ENCODE results near the gene ADGRF1. TPM values are rescaled to one million over a fixed set of nuclear protein-coding genes. Genes with fewer than 3 reads are reported as not detected.

Gene ADGRF1
- total and polyA plus RNA-seq, 7 donors = not detected

DNA sequence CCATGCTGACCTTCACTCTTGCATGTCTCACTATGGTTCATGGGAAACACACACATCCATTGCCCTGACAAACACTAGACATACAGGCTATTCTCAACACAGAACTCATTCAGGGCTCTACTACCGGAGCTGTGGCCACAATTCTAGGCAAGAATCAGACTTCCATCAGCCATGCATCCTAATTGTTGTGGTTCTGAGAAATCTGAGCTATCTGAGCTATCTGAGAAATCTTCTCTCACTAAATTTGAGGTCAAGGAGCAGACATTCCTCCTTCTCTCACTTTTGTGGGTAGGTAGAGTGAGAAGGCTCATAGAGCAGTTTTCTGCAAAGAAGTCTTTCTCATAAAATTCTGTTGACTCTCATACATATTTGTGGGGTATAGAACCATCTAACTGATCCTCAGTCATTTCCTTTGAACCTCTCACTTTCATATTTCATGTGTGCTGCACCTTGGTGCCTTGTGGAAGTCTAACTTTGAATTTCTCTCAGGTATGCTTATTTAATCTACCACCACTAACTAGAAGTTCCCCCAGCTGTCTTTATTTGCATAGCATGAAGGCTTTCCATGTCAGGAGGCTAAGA lies 43.6 kb downstream of the ADGRF1 start:
- no peak overlapping the region for H3K4me3 ChIP-seq
- no peak for ATAC-seq
- no peaks in the 10 kb centered on the region for H3K27me3 ChIP-seq (ENCODE audit: insufficient read depth in 3 of 3, low read length in 2 of 3)
- H3K4me1 ChIP-seq = no peaks in the 10 kb centered on the region
- no peaks in the 10 kb centered on the region for H3K9me3 ChIP-seq
- WGBS, 3 donors = 89 to 94% (median 92%) methylated on average over 1 of the region's 1 CpG
- H3K27ac ChIP-seq = no peak overlapping the region
- DNase-seq = no peak
- H3K36me3 ChIP-seq (ENCODE audit: insufficient read depth in 1 of 2, low read depth in 1 of 2) = no peaks in the 10 kb centered on the region
- TF ChIP-seq, protein P1, sequence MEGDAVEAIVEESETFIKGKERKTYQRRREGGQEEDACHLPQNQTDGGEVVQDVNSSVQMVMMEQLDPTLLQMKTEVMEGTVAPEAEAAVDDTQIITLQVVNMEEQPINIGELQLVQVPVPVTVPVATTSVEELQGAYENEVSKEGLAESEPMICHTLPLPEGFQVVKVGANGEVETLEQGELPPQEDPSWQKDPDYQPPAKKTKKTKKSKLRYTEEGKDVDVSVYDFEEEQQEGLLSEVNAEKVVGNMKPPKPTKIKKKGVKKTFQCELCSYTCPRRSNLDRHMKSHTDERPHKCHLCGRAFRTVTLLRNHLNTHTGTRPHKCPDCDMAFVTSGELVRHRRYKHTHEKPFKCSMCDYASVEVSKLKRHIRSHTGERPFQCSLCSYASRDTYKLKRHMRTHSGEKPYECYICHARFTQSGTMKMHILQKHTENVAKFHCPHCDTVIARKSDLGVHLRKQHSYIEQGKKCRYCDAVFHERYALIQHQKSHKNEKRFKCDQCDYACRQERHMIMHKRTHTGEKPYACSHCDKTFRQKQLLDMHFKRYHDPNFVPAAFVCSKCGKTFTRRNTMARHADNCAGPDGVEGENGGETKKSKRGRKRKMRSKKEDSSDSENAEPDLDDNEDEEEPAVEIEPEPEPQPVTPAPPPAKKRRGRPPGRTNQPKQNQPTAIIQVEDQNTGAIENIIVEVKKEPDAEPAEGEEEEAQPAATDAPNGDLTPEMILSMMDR (IDR thresholded peaks at IDR 0.05) = no peak
- intact Hi-C loops (cut with DNase I) = no loop called here

DNA sequence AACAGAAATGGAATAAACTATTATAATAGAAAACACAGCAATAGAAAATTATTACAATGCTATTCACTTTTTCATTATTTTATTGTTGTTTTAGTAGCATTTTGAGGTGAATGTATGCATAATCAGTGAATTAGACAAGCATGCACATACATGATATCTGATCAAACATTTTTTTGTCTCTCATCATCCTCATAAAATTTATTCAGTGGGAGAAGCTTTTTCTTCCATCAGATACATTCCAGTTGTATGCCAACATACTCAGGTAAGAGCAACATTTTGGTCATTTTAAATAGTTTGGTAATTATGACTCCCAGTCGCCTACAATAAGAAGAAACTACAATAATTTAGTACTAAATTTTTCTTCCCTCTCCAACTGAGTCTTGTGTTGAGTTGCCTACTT lies 44.5 kb downstream of the ADGRF1 start:
- H3K27me3 ChIP-seq (ENCODE audit: insufficient read depth in 3 of 3, low read length in 2 of 3) = no peaks in the 10 kb centered on the region
- no peaks in the 10 kb centered on the region for H3K9me3 ChIP-seq
- H3K4me1 ChIP-seq = no peaks in the 10 kb centered on the region
- TF ChIP-seq, protein P1 (IDR thresholded peaks at IDR 0.05) = no peak
- no peaks in the 10 kb centered on the region for H3K36me3 ChIP-seq (ENCODE audit: insufficient read depth in 1 of 2, low read depth in 1 of 2)
- no peak for ATAC-seq
- DNase-seq = no peak
- H3K4me3 ChIP-seq = no peak overlapping the region
- WGBS, 3 donors = 96 to 100% (median 98%) methylated on average over 1 of the region's 1 CpG
- intact Hi-C loops (cut with DNase I) = no loop called here
- no peak overlapping the region for H3K27ac ChIP-seq

DNA sequence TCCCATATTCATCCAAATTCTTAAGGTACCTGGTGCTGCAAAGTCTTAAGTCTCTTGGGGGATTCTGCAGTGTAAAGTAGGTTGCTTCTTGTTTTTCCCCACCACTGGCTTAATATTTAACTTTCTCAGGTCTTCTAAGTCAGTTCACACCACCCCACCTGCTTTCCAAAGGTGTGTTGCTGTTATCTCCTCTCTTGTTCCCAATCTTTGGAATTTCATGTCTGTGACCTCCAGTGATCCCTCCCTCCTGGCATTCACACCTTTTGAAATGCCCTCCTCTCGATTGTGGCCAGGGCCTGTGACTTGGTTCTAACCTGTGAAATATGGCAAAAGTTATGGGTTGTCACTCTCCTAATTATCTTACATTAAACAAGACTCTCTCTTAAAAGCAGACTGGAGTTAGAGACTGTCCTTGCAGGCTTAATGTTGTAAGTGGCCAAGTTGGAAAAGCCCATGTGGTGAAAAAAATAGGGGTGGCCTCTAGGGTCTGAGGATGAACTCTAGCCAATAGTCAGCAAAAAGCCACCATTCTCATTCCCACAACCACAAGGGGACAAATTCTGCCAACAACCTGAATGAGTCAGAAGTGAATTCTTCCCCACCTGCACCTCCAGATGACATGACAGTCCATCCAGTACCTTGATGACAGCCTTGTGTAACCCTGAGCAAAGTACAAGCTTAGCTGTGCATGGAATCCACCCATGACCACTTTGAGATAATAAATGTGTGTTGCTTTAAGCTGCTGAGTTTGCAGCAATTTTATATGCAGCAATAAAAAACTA lies 45.1 kb downstream of the ADGRF1 start:
- no peaks in the 10 kb centered on the region for H3K36me3 ChIP-seq (ENCODE audit: insufficient read depth in 1 of 2, low read depth in 1 of 2)
- intact Hi-C loops (cut with DNase I) = no loop called here
- H3K27me3 ChIP-seq (ENCODE audit: insufficient read depth in 3 of 3, low read length in 2 of 3) = no peaks in the 10 kb centered on the region
- no peaks in the 10 kb centered on the region for H3K4me1 ChIP-seq
- H3K27ac ChIP-seq = no peak overlapping the region
- ATAC-seq (no peak), DNase-seq (no peak)
- 69 to 71% (median 69%) methylated on average over 1 of the region's 1 CpG for WGBS, 3 donors
- no peaks in the 10 kb centered on the region for H3K9me3 ChIP-seq
- TF ChIP-seq, protein P1 (IDR thresholded peaks at IDR 0.05) = no peak
- no peak overlapping the region for H3K4me3 ChIP-seq

DNA sequence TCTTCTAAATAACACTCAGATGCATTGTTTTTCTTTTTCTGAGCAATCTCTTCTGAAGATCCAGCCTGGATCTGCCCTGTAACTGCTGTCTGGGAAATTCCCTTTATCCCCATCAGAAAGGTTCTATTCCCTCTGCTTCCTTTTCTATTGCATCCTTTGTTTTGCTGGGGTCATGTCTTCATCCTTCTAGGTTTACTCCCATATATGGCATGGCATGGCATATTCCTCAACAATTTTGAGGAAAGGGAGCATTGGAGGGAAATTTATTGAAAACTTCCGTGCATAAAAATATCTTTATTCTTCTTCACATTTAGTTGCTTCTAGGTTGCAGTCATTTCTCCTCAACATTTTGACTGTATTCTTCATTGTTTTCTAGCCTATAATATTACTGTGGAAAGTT lies 47.2 kb downstream of the ADGRF1 start:
- WGBS, 3 donors = 40 to 49% (median 48%) methylated on average over 1 of the region's 1 CpG
- no peaks in the 10 kb centered on the region for H3K4me1 ChIP-seq
- H3K27me3 ChIP-seq (ENCODE audit: insufficient read depth in 3 of 3, low read length in 2 of 3) = no peaks in the 10 kb centered on the region
- no peak overlapping the region for H3K27ac ChIP-seq
- TF ChIP-seq, protein P1 (IDR thresholded peaks at IDR 0.05) = no peak
- DNase-seq (no peak), ATAC-seq (no peak)
- no peaks in the 10 kb centered on the region for H3K36me3 ChIP-seq (ENCODE audit: insufficient read depth in 1 of 2, low read depth in 1 of 2)
- H3K4me3 ChIP-seq = no peak overlapping the region
- intact Hi-C loops (cut with DNase I) = loop anchor here in 1 of 2 donors (5.0 kb wide), 2 partner anchors 52 to 573 kb away; no protein-coding TSS in a partner anchor
- no peaks in the 10 kb centered on the region for H3K9me3 ChIP-seq
